Endometrial microvascular endothelial cells (primary cell): ENCODE results near the gene CADM1. TPM values are rescaled to one million over a fixed set of nuclear protein-coding genes. Genes with fewer than 3 reads are reported as not detected.

ENCODE experiments used
- in situ Hi-C: cut with HindIII; loops from 2 replicates; pipeline ENCODE4 v1.10.0; 2017; ENCODE audit warnings: low sequenced_read_pairs, low pct_unique_long_range_greater_than_20kb; ENCODE audit errors: inconsistent ontology term
- total RNA-seq: library from RNA; depleted of rRNA; stranded (reverse); fragments of >200 nt; gene quantifications from one replicate; pipeline ENCODE4 v1.2.3, GENCODE V29; 2015; ENCODE audit errors: inconsistent ontology term

Gene CADM1
- total RNA-seq, 1 donor from 2014 or later: not detected

GRCh38 chr11:115313224-115313838 lies 190.9 kb downstream of the CADM1 start:
- in situ Hi-C loops: no loop called here

DNA sequence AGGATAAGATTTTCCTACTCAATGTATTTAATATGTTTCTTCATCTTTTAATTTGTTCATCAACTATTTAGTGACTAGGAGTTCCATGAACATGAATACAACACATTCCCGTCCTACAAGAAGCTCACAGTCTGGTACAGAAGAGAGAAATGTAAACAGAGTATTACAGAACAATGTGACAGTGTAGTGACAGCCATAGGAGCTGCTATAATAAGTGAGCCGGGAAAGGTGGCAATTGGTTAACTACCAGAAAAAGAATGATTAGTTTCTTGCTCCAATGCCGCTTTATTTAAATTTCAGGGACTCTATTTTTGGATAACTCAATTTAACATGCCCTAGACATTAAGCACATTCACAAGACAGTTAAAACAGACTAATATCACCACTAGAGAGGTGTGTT lies 192.3 kb downstream of the CADM1 start:
- in situ Hi-C loops: no loop called here

GRCh38 chr11:115306689-115307088 lies 197.5 kb downstream of the CADM1 start:
- in situ Hi-C loops: no loop called here

DNA sequence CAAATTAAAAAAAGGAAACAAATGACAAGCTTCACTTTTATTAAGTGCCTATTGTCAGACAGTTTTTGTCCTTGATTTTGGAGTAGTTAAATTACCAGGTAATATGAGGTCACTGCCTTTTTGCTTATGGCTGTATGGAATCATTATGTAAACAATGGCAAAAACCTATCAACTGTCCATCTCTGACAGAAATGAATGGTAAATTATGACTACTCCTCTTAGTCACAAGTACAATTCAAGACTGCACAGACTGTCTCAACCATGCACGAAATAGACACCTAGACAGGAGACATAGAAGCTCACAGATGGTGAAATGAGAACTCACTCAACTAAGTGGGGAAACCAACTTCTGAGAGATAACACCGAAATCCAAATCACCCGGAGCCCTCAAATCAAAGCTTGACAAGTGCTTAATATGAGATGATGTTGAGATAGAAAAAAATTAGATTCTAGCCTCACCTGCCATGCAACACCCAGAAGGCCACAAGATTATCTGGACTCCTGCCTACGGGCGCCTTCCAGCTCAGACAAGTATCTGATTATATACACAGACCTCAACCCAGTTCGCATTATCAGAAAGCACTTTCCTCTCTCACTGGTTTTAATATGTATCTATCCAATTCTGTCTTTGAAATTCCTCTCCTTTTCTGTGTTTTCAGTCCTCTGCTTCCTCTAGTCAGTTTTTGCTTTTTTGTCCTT lies 199.3 kb downstream of the CADM1 start:
- in situ Hi-C loops: no loop called here

- in situ Hi-C loops: no loop called here
Observed at GRCh38 chr11:115303929-115304531, 200.2 kb downstream of the CADM1 start.

- in situ Hi-C loops: no loop called here
Observed at GRCh38 chr11:115302946-115303703, 201.1 kb downstream of the CADM1 start.

DNA sequence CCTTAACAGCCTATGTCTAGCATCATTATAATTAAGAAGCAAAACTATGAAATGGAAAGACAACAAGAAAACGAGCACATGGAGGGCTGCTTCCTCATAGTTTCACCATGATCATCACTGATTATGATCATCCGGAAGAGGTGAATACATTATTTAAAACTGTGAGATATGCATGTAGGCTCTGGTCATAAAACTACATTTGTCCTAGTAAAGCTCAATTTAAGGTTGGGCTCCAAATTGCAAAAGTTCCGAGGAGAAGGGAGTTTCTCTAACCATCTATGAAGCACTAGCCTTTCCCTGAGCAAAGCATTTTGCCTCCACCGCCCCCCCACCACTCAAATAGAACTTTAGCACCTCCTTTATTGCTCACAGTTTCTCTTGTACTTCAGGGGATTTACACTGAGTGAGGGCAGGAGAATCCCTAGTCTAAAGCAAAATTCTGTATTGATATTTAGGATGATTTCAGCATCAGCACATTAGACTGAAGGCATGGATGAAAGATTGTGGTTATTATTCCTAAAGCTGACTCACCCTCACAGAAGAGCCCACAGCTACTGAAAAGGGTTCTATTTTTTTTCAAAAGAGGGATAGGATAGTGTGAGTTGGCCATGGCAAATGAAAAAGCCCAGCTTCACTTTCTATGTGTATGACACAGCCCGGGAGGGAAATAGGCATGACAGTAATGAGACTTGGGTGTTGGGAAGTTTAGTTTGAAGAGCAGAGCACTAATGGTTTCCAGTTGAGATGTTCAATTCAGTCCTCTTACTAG lies 203.4 kb downstream of the CADM1 start:
- in situ Hi-C loops: no loop called here

- in situ Hi-C loops: no loop called here
Observed at GRCh38 chr11:115298300-115299012, 205.8 kb downstream of the CADM1 start.

- in situ Hi-C loops: no loop called here
Observed at GRCh38 chr11:115297330-115297729, 206.9 kb downstream of the CADM1 start.

DNA sequence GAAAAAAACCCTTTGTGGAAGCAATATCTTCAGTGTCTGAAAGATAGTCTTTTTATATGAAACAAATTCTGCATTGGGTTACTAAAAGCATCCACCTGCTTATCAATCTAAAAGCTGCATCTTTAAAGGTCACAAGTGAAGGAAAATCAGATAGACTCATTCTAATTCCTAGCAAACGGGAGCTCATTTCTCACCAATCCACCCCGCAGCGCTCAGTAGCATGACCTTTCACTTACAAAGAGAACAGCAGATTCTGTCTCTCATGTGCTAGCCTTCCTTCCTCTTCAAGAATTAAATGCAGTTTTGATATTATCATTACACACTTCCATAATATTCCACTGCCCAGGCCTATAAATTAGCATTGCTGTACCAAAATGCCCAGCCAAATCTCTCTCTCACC lies 212.9 kb downstream of the CADM1 start:
- in situ Hi-C loops: no loop called here

GRCh38 chr11:115290893-115291292 lies 213.3 kb downstream of the CADM1 start:
- in situ Hi-C loops: no loop called here

DNA sequence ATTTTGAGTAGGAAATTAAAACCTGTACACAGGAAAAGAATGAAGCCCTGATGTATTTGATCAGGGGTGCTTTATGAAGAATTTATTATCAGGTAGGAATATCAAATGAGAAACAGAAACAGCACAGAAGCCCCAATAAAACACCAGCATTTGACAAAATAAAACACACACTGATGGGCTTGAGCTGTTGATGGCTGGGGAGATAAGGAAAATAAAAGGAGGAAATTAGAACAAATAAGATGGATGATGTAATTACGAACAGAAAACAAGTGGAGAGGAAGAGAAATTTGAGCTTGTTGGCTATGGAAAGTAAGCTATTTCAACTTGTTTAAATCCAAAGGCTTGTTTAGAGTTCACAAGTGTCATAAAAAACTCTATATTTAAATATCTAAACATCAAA lies 213.7 kb downstream of the CADM1 start:
- in situ Hi-C loops: no loop called here

DNA sequence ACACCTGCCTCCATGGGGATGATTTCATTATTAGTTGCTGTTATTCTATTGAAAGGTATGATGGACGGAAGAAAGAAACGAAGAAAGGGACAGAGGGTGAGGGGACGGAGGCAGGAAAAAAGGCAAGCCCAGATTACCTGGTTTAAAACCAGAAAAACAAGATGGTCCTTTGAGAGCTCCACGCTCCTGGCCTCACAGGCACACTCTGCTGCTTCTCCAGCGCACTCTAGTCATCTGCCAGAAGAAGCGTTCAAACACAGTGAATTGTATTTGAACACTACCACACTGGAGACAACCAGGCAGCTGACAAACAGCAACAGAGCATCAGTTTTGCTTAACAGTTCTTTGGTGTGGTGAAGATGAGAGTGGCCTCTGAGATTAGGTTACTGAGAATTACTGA lies 216.9 kb downstream of the CADM1 start:
- in situ Hi-C loops: no loop called here

DNA sequence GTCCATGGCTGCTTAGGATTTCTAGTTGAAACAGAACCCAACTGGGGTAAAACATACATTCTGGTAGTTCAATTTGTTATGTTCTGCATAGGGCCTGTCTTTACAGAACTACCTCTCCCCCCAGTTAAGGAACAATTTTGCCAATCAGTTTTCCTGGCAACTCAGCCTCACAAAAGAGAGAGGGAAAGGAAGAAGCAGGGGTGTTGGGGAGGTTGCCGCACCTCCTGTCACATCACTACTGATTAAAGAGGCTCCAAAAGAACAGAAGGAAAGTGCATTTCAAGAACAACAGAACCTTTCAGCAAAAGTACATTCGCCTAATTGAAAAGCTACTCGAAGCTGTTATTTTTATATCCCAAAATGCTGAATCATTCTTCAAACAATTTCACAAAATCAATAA lies 217.6 kb downstream of the CADM1 start:
- in situ Hi-C loops: no loop called here

DNA sequence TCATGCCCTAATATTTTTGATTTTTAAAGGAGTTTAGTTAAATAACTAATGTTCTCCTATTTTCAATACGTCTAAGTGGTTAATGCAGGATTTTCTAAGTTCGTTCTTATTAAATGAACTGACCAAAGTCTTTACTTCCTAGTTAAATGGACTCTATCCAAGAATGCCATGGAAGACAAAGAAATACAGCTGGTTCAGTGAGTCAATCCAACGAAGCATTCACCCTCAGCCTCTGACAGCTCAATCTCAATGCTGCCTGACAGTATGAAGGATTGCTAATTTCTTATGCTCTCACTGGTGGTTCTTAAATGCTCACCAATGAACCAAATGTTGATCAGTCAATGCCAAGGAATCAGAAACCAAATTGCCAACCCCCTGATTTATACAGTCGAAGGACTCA lies 219.4 kb downstream of the CADM1 start:
- in situ Hi-C loops: no loop called here

DNA sequence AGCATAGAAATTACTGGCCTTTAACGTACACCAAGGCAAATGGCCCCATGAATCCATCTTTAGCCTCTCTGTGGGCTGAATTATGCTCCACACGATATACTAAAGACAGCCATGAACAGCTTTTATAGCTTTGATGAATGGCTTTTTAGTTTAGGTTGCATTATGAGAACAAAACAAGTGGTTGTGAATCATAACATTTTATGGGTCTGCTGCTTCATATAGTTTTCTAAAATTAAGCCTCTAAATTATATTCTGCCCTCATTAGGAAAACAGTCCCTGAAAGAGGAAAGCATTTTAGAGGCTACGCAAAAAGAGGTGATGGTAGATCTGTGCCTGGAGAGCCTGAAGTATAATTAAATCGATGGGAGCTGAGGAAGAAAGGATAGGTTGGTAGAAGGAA lies 221.3 kb downstream of the CADM1 start:
- in situ Hi-C loops: no loop called here

- in situ Hi-C loops: no loop called here
Observed at GRCh38 chr11:115280775-115281174, 223.4 kb downstream of the CADM1 start.
